Stimulated activated CD4-positive, alpha-beta T cell treated with anti-CD3 and anti-CD28 coated beads, Interleukin-2, amount 100 ng/mL, for 4 hours (primary cell): ENCODE results near the gene MLC1.

Experiments
- DNase-seq: peaks from one replicate; pipeline ENCODE4 v3.0.0-alpha.2; 2020; ENCODE audit warnings: low read depth

Gene MLC1

DNA sequence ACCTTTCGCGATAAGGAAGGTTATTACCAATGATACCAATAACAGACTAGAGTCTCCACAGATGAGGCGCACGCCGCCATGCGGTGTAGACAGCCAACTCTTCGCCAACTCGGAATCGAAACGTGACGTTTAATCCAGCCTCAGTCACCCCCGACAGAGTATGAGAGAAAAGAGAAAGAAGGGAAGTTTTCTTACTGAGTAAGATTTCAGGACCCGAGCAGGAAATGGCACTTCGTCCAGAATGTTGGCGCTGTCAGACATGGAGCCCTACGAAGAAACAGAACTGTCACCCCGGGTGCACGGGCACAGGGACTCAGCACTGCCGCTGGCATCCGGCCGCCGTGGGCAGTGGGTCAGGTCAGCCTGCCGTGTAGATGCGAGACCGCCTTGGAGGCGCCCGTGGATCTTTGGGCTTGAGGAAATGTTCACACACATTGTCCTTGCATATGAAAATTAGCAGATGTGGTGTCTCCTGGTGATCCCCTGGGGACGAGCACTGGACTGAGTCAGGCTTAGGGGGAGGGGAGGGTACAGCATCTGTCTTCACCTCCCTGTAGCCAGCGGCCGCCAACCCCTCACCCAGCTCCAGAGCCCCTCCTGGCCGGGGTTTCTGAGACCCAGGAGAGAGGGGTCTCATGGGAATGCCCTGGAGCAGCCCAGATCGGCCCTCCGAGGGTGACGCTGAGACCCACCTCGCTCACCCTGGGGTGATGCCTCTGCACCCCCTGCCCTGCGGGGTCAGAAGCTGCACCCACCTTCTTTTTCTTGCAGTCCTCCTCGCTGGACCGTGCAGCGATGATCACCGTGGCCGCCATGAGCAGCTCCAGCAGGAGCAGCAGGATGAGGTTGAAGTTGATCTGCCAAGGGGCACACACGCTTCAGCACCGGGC, 8.3 kb downstream of the MLC1 start:
- no peak for DNase-seq

DNA sequence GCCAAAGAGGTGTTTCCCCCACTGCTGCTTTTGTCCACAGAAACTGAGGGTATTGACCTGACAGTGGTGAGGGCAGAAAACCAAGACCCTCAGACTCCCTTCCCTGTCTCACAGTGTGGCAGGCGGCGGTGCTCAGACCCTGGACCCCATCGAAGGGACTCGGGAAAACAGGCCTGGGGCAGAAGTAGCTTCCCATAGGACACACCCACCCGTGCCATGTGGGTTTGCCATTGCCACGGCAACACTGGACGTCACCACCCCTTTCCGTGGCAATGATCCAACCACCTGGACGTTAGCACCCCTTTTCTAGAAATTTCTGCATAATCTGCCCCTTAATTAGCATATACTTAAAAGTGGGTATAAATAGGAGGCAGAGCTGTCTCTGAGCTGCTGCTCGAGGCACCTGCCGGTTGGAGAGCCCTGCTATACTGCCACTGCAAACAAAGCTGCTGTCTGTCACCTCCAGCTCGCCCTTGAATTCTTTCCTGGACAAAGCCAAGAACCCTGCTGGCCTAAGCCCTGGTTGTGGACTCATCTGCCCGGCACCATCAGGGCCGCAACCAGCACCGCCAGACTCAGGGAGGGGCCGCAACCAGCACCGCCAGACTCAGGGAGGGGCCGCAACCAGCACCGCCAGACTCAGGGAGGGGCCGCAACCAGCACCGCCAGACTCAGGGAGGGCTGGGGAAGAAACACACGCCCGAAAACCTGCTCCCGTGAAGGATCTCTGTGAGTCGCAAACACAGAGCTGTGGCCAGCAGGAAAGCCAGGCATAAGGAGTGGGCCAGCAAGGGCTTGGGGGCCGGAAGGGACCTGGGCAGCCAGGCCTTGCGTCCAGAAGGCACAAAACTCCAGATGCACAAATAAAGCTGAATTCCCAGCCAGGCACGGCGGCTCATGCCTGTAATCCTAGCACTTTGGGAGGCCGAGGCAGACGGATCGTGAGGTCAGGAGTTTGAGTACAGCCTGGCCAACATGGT, 10.4 kb downstream of the MLC1 start:
- DNase-seq, result no peak

GRCh38 chr22:50074056-50074455, 11.2 kb downstream of the MLC1 start:
- DNase-seq, result no peak

- no peak for DNase-seq
These were observed 12.3 kb downstream of the MLC1 start for GRCh38 chr22:50072714-50073538.

- DNase-seq, result no peak
These were observed 13.1 kb downstream of the MLC1 start for GRCh38 chr22:50072167-50072555.

DNA sequence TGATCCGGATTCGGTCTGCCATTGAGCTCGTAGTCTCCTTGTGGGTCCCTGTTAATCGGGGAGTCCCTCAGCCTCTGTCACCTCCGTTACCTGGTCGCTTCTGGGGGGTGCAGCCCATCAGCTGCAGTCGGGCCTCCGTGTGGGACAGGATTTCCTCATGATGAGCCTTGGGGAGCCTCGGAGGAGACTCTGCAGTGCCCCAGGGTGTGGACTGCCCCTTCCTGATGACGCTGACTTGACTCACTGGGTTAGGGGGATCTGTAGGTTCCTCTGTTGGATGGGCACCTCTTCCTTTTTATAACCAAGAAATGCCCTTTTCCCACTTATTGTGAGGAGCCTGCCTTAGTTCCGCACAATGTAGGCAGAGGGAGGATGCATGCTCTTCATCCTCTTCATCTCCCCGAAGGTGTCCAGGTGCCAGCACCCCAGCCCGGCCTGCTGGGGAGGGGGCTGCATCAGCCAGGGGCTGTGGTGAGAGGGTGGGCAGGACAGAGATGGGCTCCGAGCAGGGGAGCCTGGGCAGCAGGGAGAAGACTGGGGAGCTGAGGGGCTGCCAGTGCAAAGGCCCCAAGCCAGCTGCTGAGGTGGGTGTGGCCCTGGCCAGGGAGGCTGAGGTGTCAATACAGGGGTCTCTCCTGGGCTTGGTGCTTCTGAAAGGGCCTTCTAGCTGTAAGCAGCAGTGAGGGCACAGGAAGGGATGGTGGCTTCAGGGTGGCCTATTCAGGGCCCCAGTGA, 13.6 kb downstream of the MLC1 start:
- no peak for DNase-seq

DNA sequence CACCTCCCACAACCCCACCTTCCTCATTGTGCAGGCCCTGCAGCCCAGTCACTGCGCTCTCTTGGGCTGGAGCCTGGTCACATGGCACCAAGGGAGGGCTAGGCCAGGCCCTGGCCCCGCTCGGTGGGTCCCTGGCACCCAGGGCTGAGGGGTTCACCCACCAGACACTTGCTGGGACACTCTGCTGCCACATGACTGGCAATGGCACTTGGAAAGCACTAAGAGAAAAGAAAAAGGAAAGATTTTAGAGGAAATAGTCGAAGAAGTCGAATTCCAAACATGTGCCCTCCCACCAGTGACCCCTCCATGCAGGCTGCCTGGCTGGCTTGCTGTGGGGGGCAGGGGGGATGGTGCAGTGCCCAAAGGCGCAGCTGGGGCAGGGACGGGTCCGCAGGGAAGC, 14.9 kb downstream of the MLC1 start:
- DNase-seq, result no peak

DNA sequence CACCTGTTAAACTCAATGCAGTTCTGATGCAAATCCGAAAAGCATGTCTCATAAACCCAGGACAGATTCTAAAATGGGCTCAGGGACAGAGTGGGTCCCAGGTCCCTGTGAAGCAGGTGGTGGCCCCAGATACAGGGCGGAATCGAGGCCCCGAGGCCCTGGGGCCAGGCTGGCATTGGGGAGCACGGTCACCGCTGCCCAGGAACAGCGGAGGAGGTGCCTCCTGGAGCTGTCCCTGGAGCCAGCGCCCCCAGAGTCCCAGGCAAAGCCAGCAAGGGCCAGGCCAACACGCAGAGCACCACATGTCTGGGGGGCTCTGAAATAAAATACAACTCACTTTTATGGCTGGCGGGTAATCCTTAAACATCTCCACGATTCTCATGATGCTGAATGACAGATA, 17.1 kb downstream of the MLC1 start:
- no peak for DNase-seq

- DNase-seq, result no peak
These were observed 18.0 kb downstream of the MLC1 start for GRCh38 chr22:50067244-50067643.

GRCh38 chr22:50064453-50064852, 20.8 kb downstream of the MLC1 start:
- DNase-seq, result no peak

DNA sequence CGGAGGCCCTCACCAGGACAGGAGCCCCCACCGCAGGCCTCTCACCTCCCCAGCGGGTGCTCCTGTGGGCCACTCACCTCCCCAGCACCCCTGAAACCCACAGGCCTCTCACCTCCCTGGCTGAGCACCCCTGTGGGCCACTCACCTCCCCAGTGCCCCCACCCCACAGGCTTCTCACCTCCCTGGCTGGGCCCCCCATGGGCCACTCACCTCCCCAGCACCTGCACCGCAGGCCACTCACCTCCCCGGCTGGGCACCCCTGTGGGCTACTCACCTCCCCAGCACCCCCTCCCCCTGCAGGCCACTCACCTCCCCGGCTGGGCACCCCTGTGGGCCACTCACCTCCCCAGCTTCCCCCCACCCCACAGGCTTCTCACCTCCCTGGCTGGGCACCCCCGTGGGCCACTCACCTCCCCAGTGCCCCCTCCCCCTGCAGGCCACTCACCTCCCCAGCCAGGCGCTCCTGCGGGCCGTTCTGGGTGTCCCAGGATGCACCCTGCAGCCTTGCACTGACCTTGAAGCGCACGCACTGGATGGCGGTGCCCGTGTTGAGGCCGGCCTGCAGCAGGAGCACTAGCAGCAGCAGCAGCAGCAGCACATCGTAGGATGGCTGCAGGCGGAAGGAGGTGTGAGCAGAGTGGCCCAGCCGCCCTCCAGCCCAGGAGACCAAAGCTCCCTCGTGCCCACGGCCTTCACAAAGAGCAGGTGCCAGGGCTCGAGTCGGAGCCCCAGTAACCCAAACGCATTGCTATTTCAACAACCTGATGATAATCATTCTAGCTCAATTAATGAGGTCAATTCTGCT, 21.4 kb downstream of the MLC1 start:
- no peak for DNase-seq

DNA sequence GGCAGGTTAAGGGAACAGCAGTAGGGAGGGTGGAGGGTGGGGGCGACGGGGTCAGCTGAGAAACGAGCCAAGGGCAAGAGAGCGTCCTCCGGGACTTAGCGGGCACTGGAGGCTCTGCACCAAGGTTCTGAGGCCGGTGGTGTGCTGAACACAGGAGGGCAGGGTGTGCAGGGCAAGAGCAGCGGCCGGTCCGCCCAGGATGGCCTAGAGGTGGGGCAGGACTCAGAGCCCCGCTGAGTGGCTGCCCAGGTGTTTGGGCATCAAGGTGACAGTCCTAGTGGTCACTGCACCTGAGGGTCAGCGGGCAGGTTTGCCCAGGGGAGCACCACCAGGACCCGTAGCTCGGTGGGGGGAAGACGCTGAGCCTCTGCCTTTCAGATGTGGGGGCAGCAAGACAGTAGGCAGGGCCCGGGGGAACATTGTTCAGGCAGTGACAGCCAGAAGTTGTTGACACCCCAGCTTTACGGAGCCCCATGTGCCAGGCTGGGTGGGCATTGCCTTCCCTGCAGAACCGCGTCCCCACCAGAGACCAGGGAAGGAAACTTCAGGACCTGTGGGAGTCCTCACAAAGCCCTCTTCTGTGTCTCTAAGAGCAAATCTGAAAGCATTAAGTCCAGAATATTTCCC, 22.6 kb downstream of the MLC1 start:
- DNase-seq, result no peak

- DNase-seq, result no peak
These were observed 23.3 kb downstream of the MLC1 start for GRCh38 chr22:50061824-50062355.

DNA sequence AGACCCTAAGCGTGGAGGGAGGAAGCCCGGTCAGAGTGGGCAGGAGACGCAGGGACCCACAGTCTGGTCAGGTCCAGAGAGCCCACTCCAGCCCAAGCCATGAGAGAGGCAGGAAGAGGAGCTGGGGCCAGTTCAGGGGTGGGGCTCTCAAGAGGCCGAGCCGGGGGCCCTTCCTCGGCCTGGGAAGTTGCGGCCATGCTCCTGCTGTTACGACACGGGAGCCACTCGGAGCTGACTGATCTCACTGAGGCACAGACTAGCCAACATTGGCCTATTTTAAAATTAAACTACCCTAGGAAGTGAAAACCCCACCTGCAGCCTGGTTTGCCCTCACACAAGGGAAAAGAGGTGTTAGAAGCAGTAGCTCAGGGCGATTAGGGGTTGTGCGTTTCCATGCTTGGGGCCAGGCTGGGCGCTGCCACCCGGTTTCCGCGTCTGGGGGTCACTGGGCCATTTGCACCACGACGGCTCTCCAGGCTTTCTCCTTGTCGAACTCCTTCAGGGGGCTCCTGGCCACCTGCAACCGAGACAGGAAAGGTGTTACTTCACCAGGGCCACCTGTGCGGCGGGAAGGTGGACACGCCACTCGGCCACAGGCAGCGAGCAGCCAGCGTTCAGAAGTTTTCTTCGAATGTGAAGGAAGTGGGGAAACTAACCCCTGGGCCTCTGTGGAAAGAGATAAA, 23.9 kb downstream of the MLC1 start:
- no peak for DNase-seq

GRCh38 chr22:50060441-50061140, 24.6 kb downstream of the MLC1 start:
- DNase-seq, result no peak

DNA sequence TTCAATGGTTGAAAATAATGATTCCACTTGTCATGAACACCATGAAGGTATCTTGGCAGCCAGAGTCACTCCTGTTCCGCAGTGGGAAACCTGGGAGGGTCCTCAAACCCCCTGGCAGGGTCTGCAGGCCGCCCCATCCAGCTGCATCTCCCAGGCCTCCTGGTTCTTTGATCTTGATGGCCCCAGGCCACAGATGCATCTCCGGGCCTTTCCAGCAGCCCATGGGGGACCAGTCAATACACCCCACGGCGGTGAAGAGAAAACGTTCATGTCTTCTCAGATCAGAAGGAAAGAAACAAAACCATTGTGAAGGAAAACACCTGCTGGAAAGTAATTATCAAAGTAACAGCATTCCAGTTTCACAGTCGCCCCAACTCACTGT, 25.4 kb downstream of the MLC1 start:
- DNase-seq, result no peak

DNA sequence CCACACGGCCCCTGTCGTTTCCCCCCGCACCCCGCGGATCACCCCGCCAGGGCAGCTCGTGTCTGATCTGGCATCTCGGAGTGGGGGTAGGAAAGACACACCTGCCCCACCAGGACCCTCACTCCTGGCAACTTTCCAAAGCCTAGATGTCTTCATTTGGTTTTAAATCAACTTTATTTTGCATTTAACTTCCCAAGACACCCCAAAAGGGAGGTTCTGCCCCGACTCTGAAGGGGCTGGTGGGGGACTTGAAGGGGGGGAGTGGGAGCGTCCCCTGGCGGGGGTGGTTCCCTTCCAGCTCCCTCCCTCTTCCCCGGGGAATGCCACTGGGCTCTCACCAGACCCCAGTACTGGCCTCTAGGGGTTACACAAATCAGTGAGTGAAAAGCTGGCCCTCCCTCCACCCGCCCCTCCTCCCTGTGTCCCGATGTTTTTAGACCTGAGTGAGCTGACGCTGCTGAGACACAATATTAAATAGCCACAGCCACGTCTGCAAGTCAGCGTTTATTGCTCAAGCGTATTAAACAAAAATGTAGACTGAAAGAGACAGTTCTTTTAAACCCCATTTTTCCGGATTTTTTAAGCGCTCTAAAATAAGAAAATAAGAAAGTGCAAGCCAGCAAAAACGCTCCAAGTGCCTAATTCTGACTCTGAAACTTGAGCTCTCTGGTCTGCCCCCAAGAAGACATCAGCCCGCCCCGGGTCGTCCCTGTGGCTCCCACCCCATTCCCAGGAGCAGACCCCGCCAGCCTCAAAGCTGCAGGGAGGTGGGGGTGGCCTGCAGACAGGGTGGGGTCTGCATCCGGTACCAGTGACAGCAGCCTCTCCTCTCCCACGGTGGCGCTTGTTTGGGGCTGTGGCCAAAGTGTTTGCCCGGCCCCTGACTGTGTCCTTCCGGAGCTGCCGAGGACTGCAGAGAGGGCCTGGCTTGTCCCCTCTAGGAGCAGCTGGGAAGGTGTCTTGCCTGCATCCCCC, 26.0 kb downstream of the MLC1 start:
- DNase-seq, result no peak
